CD4-positive, alpha-beta T cell treated with Interleukin-6 for 4 hours (primary cell): ENCODE measurements around the gene AKAP5.

ENCODE experiments used
- DNase-seq: peaks from one replicate; pipeline ENCODE4 v3.0.0-alpha.2; 2020; ENCODE audit warnings: mixed read lengths

AKAP5 gene

GRCh38 chr14:64463195-64463594 lies 2.1 kb upstream of the AKAP5 start:
- DNase-seq: no peak

DNA sequence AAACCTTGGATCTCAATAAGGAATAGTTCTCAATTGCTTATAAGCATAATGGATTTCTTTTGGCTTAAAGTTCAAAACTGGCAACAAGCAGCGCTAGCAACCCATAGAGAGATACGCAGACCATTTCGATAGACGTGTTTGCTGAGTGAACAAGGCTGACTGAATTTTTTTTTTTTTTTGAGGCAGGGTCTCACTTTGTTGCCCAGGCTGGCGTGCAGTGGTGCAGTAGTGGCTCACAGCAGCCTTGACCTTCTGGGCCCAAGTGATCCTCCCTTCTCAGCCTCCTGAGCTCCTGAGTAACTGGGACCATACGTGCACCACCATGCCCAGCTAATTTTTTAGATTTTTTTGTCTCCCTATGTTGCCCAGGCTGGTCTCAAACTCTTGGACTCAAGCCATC lies 1.4 kb upstream of the AKAP5 start:
- DNase-seq: no peak

DNA sequence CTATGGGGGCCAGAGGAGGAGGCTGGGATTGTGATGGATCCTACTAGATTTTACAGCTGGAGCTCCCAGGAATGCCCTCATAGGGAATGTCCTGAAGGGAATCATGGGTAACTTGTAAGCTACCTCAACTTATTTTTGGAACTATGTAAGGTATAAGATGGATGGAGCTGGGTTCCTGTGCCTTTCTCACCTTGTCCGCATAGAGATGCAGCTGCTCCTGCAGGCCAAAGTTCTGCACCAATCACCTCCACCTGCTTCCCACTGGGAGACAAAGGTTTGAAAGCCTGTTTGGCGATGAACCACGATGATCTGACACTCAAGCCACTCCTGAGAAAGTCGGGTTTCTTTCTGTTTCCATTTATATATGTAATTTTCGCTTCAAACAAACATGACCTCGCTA lies 648 bp upstream of the AKAP5 start:
- DNase-seq: no peak

DNA sequence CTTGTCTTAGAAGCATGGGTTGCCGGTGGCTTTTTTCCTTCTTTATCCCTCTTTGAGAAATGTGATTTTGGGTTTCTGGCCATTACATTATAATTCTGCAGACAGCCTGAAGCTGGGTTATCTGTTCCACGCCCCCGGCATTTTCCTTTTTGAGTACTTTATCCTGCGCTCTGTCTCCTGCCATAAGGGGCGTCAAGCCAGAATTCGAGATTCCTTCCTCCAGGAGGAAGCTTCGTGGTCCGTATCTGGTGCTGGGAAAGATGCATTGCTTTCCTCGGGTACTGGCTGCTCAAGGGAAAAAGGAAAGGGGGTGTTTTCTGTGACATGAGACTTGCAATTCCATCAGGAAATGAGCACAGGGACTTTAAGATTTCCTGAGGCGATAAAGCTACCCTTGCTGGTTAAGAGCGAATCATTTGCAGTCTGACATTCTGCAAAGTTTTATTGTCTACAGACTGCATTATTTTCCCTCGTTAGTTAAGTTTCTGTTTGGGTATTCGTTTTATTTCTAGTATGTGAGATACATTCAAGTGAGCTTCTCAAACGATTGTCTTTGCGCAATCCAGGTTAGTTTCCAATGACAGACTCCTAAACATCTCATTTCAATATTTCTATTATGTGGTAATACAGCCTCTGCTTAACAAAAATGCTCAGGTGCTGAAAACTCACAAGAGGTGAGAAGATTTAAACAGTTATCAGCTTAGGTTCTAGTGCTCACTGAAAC lies 694 bp downstream of the AKAP5 start:
- DNase-seq: no peak

DNA sequence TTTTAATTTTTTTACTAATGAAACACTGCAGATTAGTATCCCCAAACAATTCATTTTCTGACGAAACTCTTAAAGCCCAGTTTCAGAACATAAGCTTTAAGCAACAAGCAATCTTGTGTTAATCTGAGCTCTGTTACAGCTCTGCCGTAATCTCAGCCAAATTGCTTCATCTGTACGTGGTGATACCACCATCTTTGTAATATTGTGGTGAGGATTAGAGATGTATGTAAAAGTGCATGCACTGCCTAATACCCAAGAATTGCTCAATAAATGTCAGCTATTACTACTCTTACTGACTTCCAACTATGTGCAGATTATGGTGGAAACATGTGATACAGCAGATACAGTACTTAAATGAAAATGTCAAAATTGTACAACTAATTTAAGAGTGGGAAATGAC lies 1.8 kb downstream of the AKAP5 start:
- no peak for DNase-seq

GRCh38 chr14:64467566-64467965 lies 2.3 kb downstream of the AKAP5 start:
- DNase-seq: no peak

- DNase-seq: no peak
These were observed 3.2 kb downstream of the AKAP5 start for GRCh38 chr14:64468451-64468850.

GRCh38 chr14:64474041-64474440 lies 8.7 kb downstream of the AKAP5 start:
- no peak for DNase-seq

- no peak for DNase-seq
These were observed 9.4 kb downstream of the AKAP5 start for GRCh38 chr14:64474698-64475097.

- DNase-seq: no peak
These were observed 10.4 kb downstream of the AKAP5 start for GRCh38 chr14:64475585-64476273.

DNA sequence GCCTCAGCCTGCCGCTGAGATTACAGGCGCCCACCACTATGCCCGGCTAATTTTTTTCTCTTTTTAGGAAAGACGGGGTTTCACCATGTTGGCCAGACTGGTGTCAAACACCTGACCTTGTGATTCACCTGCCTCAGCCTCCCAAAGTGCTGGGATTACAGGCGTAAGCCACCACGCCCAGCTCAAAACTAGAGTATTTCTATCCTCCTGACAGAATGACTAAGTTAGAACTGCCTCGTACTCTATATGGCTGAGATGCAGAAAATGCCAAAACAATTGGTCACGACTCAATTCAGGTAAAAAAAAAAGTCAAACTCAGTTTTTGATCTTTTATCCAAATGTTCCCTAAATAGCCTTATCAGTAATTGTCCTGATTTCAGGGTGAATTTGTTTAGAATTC lies 11.1 kb downstream of the AKAP5 start:
- DNase-seq: no peak

DNA sequence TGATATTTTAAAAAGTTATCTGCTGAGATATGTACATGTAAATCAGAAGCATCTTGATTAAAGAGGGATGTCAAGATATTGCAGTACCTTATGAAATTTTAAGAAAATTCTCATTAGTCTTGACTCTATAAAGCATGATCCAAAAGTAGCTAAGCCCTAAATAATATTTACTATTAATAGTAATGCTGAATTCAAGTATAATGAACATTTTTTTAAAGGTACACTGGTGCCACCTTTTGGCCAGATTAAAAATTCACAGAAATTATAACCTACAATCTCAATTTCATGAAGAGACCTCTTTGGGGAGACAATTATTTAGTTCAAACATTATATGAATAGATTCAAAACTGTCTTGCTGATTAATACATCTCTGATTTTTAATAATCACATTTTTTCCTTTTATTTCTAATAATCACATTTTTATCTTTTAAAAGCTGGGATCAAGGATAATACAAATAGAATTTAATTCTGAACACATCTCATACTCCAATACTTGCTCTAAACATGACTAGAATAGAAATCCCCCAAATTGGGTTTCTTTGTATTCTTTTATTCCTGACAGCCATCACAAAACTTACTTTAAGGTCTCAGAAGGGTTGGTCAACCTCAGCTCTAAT lies 13.4 kb downstream of the AKAP5 start:
- DNase-seq: peak; percentile 16

DNA sequence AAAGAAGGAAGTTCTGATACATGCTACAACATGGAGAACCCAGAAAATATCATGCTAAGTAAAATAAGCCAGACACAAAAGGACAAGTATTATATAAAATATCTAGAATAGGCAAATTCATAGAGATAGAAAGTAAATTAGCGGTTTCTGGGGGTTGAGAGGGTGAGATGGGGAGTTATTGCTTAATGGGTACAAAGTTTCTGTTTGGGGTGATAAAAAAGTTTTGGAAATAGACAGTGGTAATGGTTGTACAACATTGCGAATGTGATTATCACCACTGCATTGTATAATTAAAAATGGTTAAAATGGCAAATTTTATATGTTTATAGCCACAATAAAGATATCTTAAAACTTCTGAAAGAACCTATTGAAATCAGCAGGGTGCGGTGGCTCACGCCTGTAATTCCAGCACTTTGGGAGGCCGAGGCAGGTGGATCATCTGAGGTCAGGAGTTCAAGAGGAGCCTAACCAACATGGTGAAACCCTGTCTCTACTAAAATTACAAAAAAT lies 23.3 kb downstream of the AKAP5 start:
- no peak for DNase-seq

DNA sequence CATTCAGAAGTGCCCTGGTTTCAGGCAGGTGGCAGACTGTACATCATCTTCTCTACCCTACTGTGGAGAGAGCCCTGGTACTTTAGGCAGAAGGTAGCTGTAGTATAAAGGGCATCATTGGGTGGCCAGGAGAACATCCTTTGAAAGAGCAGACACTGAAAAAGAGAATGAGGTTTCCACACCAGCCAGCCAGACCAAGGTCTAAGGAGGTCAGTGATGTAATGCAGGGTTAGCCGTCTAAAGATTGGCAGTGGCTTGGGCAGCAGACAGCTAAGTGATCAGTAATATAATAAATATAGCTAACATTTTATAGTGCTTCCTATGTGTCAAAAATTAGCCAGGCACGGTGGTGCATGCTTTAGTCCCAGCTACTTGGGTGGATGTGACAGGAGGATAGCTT lies 26.3 kb downstream of the AKAP5 start:
- DNase-seq: no peak

- DNase-seq: no peak
These were observed 28.2 kb downstream of the AKAP5 start for GRCh38 chr14:64493455-64493854.

DNA sequence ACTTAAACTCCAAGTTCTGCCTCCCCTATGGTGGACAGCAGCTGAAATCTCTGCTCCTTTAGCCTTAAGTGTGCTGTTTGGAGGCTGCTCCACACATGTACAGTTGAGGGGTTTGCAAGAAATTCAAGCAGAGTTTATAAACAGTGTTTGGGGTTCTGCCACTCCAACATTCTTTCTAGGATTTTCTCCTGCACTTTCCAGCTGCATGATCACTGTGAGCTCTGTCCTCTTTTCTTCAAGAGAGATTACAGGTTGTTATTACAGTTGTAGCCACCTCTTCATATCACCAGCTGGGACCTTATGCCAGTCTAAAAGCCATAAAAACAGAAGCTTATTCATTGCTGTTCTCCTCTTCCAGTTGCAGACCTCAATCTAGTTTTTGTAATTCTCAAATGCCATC lies 30.0 kb downstream of the AKAP5 start:
- no peak for DNase-seq

DNA sequence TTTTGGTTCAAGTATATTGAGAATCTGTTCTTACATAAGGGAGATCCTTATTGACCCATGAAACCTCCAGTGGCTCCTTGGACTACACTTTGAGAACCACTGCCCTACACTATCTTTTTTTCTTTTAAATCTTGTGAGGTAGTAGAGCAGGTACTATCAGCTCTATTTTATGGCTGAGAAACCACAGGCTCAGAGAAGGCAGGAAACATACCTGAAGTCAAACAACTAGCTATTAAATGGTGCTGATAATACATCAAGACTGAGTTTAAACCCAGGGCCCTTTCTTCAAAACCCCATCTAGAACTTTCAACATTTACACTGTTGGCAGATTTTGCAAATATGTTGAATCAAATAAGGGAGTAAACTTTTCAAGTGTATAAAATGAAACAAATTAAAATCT lies 31.5 kb downstream of the AKAP5 start:
- no peak for DNase-seq

DNA sequence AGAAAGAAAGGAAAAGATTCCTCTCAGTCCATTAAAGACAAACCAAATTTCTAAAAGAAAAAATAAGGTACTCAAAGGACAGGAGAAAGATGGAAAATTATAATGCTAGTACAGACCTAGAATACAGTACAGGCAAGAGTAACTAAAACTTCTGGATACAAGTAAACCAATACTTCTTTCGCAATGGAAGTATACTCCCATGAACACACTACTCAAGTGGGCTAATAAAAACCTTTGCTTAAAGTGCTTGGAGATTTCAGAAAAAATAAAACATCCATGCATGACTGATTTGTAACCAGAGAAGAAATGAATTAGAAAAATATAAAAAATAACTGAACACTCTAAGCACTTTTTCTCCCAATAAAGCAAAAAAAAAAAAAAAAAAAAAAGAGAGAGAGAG lies 34.8 kb downstream of the AKAP5 start:
- no peak for DNase-seq

DNA sequence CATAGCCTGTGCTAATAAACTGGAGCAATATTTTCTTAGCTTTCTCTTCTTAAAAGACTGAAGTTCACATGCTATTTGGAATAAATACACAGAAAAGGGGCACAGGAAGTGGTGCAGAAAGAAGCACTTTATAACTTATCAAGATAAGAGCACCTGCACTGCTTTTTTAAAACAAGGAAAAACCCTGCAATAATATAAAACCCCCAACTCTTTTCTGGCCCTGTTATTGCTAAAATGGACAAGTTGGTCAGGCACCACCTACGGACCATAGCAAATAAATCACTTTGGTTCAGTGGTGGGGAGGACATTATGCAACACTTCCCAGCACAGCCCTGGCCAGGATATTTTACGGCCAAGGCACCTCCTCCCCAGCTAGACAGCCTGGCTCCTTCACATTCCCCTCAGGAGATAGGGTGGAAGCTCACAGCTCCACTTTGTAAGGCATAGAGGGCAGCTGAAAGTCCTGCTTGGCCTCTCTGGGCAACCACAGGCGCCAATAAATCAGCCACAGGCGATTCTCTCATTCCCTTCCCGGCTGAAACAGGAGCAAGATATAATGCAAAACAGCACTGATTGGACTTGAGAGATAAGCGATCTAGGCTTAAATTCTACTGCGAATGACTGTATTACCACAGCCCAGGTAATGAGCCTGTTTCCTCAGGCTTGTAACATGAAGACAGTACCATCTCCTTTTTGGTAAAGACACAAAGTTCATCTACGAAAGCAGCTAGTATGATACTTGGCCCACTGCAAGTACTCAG lies 36.3 kb downstream of the AKAP5 start:
- peak; percentile 14 for DNase-seq

GRCh38 chr14:64502456-64502855 lies 37.2 kb downstream of the AKAP5 start:
- peak; percentile 29 for DNase-seq

DNA sequence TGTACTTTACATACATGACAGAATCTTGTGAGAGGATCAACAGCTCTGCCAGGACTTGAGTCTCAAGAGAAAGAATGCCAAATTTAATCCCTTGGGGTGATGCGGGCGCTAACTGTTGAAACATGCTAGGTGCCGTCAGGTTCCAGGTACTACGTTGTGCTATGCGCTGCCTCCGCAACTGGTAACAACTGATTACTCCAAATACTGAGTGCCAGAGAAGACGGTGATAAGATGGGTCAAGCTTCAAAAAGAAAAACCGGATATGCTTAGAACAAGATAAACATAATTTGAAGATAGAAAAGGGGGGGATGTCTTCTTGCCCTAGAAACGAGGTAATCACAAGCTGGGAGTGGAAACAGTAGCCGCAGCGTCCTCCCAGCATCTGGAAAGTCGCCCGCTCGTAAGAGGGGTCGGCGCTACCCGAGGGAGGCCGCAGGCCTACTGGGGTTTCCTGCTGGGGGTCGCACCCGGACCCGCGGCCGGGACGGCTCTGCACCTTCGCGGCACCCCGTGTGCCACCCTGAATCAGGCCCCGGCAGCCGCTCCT lies 37.7 kb downstream of the AKAP5 start:
- DNase-seq: peak; percentile 50

DNA sequence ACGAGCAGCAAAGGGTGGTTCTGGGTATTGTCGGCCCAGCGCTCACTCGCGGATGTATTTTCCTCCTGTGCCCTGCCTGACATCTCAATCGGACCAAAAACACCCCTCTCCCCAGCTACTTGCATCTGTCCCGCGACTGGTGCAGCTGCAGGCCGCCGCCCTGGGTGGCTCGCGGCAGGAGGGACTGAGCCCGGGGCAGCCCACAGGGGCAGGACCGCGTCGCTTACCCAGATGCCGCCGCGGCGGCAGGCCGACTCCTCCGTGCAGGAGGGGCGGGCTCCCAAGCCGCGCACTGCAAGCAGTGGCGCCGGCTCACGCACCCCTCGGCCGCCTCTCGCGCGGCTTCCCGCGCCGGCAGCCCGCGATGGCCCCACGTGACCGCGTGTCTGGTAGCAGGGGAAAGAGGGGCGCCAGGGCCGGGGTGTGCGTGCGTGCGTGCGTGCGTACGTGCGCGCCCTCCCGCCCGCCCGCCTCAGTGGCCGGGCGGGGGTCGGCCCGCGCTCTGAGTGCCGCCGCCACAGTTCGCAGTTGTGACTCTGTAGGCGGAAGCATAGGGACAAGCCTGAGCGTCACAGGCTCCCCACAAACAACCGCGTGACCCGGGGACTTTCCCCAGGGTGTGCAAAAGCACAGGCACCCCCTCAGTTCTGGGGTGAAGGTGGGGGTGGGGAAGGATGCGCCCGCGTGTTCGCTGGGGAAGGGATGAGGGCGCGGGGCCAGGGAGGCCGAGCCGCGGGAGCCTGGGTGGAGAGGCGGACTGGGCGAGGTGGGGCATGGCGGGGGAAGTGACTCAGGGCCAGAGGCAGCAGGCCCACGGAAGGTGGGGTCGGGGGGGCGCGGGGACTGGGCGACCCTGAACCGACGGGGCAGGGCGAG lies 38.4 kb downstream of the AKAP5 start, which contains the start of gene ZBTB25:
Gene ZBTB25, minus strand, starts transcription at position 405 of the 876 bp plus-strand sequence. CDS start 13,305 bp downstream, outside the sequence.
- peak; percentile 95 for DNase-seq
